ENCODE measurements around the gene SARDH. TPM values are rescaled to one million over a fixed set of nuclear protein-coding genes. Genes with fewer than 3 reads are reported as not detected.

SARDH gene
- total RNA-seq, 1 experiment from 2014 or later = 5.6 TPM

DNA sequence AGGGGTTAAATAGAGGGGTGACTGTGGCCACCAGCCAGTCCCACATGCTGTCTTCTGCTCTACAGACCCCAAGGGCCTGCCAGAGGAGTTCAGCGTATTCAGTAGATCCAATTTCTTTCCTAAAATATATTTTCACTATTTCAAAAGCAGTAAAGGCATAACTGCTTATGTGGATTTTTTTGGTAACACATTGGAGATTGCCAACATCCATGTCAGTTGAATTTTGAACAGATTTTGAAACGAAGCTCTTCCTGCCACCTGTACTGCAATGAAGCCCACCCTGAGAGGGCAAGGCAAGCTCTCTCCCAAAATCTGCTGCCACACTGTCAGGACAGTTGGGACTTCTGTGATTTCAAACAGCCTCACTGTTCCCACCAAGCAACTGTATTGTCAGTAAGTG lies 37.1 kb upstream of the SARDH start:
- no peaks in the 10 kb centered on the region for H4K20me1 ChIP-seq (ENCODE audit: insufficient read depth)
- no peaks in the 10 kb centered on the region for H3K79me2 ChIP-seq (ENCODE audit: insufficient read depth, low read length)
- H3K27ac ChIP-seq (ENCODE audit: low read depth, low read length) = no peak overlapping the region
- H3K4me3 ChIP-seq (replicated peaks in 1 of 2; ENCODE audit: low read depth in 1 of 2, low read length in 2 of 2) = no peak overlapping the region
- intact Hi-C loops (cut with micrococcal nuclease) = no loop called here
- H3K27me3 ChIP-seq (ENCODE audit: insufficient read depth, low read length) = no peaks in the 10 kb centered on the region
- H2AFZ ChIP-seq (ENCODE audit: low read depth, low read length, poor library complexity, severe bottlenecking) = no peak overlapping the region
- ChIA-PET CTCF (no interaction called here), RAD21 (ENCODE audit: low non-redundant PET in 1 of 2, low total read pairs in 2 of 2, uncharacterized antibody in 2 of 2, unreplicated experiment in 2 of 2) (no interaction called here), POLR2A (no interaction called here)
- no peak overlapping the region for H3K9ac ChIP-seq (ENCODE audit: low read length)
- H3K4me2 ChIP-seq (ENCODE audit: low read length) = no peak overlapping the region
- H3K36me3 ChIP-seq (ENCODE audit: control insufficient read depth in 1 of 2, insufficient read depth in 2 of 2, low read length in 2 of 2) = peaks cover 5 to 17% of the 10 kb centered on the region in 2 experiments
- ATAC-seq (no peak), DNase-seq (ENCODE audit: low read depth, low spot score) (no peak)
- TF ChIP-seq SP1 (IDR thresholded peaks at IDR 0.05; ENCODE audit: low read depth) (no peak), FOSL1 (IDR thresholded peaks at IDR 0.05; ENCODE audit: low read depth) (no peak), EZH2phosphoT487 (IDR thresholded peaks at IDR 0.05; ENCODE audit: borderline replicate concordance) (no peak), ZBTB33 (IDR thresholded peaks at IDR 0.05; ENCODE audit: extremely low read depth, insufficient replicate concordance, low read length) (no peak), POLR2A (IDR thresholded peaks at IDR 0.05; ENCODE audit: borderline replicate concordance, extremely low read depth, insufficient read depth, insufficient read length) (no peak), ZNF274 (IDR thresholded peaks at IDR 0.05; ENCODE audit: low read depth, low read length) (no peak), MAX (IDR thresholded peaks at IDR 0.05) (no peak), SIN3A (IDR thresholded peaks at IDR 0.05; ENCODE audit: low read depth) (no peak), TCF7L2 (IDR thresholded peaks at IDR 0.05; ENCODE audit: borderline replicate concordance, extremely low read depth, insufficient read depth, insufficient read length) (no peak), SRF (IDR thresholded peaks at IDR 0.05; ENCODE audit: low read depth) (no peak), YY1 (IDR thresholded peaks at IDR 0.05; ENCODE audit: extremely low read depth, insufficient replicate concordance, low read depth, low read length) (no peak), EGR1 (IDR thresholded peaks at IDR 0.05; ENCODE audit: low read depth) (no peak)
- TF ChIP-seq, protein P1, sequence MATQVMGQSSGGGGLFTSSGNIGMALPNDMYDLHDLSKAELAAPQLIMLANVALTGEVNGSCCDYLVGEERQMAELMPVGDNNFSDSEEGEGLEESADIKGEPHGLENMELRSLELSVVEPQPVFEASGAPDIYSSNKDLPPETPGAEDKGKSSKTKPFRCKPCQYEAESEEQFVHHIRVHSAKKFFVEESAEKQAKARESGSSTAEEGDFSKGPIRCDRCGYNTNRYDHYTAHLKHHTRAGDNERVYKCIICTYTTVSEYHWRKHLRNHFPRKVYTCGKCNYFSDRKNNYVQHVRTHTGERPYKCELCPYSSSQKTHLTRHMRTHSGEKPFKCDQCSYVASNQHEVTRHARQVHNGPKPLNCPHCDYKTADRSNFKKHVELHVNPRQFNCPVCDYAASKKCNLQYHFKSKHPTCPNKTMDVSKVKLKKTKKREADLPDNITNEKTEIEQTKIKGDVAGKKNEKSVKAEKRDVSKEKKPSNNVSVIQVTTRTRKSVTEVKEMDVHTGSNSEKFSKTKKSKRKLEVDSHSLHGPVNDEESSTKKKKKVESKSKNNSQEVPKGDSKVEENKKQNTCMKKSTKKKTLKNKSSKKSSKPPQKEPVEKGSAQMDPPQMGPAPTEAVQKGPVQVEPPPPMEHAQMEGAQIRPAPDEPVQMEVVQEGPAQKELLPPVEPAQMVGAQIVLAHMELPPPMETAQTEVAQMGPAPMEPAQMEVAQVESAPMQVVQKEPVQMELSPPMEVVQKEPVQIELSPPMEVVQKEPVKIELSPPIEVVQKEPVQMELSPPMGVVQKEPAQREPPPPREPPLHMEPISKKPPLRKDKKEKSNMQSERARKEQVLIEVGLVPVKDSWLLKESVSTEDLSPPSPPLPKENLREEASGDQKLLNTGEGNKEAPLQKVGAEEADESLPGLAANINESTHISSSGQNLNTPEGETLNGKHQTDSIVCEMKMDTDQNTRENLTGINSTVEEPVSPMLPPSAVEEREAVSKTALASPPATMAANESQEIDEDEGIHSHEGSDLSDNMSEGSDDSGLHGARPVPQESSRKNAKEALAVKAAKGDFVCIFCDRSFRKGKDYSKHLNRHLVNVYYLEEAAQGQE (IDR thresholded peaks at IDR 0.05; ENCODE audit: low read depth) = no peak
- TF ChIP-seq, protein P2, sequence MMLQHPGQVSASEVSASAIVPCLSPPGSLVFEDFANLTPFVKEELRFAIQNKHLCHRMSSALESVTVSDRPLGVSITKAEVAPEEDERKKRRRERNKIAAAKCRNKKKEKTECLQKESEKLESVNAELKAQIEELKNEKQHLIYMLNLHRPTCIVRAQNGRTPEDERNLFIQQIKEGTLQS (IDR thresholded peaks at IDR 0.05) = no peak
- H3K4me1 ChIP-seq (ENCODE audit: control insufficient read depth in 1 of 2, insufficient read depth in 2 of 2, low read length in 2 of 2) = no peaks in the 10 kb centered on the region
- no peaks in the 10 kb centered on the region for H3K9me2 ChIP-seq (ENCODE audit: insufficient read depth)
- peaks cover 5 to 11% of the 10 kb centered on the region in 2 experiments; a peak in 2 of 4 replicates for H3K9me3 ChIP-seq (ENCODE audit: control insufficient read depth in 1 of 2, insufficient read depth in 1 of 2, low read depth in 1 of 2, low read length in 2 of 2)
- BruUV-seq (replicated peaks) = no TSS peak

Data from HCT116 (cell line).